ENCODE data around the gene EFNA3.

DNA sequence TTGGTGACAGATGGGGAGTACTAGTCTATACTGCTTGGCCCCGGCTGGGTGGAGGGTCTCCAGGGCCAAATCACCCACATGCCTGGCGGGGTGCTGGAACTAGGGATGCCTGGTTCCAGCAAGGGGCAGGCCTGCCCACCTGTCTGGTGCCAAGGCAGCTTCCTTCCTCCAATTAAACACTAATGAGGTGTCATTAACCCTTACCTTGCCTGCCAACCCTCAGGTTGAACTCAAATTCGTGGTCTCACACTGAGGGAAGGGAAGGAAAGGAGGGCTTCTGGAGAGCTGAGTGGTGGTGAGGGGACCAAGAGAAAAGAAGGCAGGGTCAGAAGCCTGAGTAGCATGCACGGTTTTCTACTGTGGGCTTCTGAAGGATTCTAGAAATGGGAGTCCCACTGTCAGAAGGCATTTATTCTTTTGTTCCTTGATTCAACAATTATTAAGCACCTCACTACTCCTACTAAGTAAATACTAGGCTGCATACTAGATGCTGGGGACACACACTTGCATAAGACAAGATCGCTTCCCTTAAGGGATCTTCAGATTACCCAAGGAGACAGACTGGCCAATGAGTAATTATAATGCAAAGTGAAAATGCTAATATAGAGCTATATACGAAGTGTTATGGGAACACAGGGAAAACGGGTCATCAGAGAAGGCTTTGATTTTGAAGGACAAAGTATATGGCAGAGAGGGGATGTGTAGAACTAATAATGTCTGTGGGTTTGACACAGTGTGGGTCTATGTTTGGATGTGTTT is 5.9 kb upstream of the EFNA3 start:
- no peak for TF ChIP-seq EZH2 (IDR thresholded peaks at IDR 0.05; ENCODE audit: borderline replicate concordance, low read length)
- TF ChIP-seq, protein P1, sequence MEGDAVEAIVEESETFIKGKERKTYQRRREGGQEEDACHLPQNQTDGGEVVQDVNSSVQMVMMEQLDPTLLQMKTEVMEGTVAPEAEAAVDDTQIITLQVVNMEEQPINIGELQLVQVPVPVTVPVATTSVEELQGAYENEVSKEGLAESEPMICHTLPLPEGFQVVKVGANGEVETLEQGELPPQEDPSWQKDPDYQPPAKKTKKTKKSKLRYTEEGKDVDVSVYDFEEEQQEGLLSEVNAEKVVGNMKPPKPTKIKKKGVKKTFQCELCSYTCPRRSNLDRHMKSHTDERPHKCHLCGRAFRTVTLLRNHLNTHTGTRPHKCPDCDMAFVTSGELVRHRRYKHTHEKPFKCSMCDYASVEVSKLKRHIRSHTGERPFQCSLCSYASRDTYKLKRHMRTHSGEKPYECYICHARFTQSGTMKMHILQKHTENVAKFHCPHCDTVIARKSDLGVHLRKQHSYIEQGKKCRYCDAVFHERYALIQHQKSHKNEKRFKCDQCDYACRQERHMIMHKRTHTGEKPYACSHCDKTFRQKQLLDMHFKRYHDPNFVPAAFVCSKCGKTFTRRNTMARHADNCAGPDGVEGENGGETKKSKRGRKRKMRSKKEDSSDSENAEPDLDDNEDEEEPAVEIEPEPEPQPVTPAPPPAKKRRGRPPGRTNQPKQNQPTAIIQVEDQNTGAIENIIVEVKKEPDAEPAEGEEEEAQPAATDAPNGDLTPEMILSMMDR (conservative IDR thresholded peaks at IDR 0.05 in 1 of 2, IDR thresholded peaks at IDR 0.05 in 1 of 2; ENCODE audit: extremely low read depth in 1 of 2, insufficient read depth in 1 of 2, low read depth in 1 of 2, low read length in 2 of 2): no peak

Data from mammary epithelial cell (primary cell).